Astrocyte (in vitro differentiated cells and primary cell): ENCODE data around the gene SELL.

Experiments
- CTCF ChIP-seq: IDR thresholded peaks from 2 replicates; pipeline ENCODE4 v1.5.1; 2011; ENCODE audit warnings: low read depth, mild to moderate bottlenecking, inconsistent platforms, low read length, moderate library complexity; ENCODE audit not compliant: insufficient read depth
- EZH2 ChIP-seq: IDR thresholded peaks from 2 replicates; pipeline ENCODE4 v1.6.1; 2012; ENCODE audit warnings: mild to moderate bottlenecking, low read length, inconsistent platforms; ENCODE audit not compliant: insufficient read depth

- TF ChIP-seq EZH2 (no peak), CTCF (no peak)
Observed at GRCh38 chr1:169670836-169671235, 40.6 kb downstream of the SELL start.
